ENCODE data around the gene THSD7B.
A peak's percentile ranks its signal among the peaks of the same experiment; 100 is the strongest.

The THSD7B gene

GRCh38 chr2:136818839-136819238, 53.5 kb downstream of the THSD7B start:
- no peak for TF ChIP-seq SUZ12 (IDR thresholded peaks at IDR 0.05; ENCODE audit: extremely low read depth, insufficient read depth, insufficient read length)

GRCh38 chr2:136823291-136823690, 57.9 kb downstream of the THSD7B start:
- TF ChIP-seq ZNF274 (IDR thresholded peaks at IDR 0.05; ENCODE audit: low read depth, low read length) (no peak), YY1 (IDR thresholded peaks at IDR 0.05; ENCODE audit: insufficient read depth, insufficient read length) (no peak), SUZ12 (IDR thresholded peaks at IDR 0.05; ENCODE audit: extremely low read depth, insufficient read depth, insufficient read length) (no peak)
- Histone ChIP-seq H3K9me3 (ENCODE audit: insufficient read depth, low read length) (no peaks in the 10 kb centered on the region), H3K36me3 (ENCODE audit: insufficient read depth, insufficient read length, low read length) (no peaks in the 10 kb centered on the region), H3K9ac (ENCODE audit: insufficient read length, low read depth) (no peak overlapping the region), H3K27me3 (ENCODE audit: insufficient read depth, insufficient read length) (no peaks in the 10 kb centered on the region), H3K4me3 (ENCODE audit: insufficient read length, low read depth) (no peak overlapping the region), H3K4me1 (ENCODE audit: insufficient read depth, insufficient read length) (no peaks in the 10 kb centered on the region)
- DNase-seq (ENCODE audit: low read depth, low spot score): no peak

More at GRCh38 chr2:136818839-136819238, 53.5 kb downstream of the THSD7B start:
- H3K9ac ChIP-seq (ENCODE audit: insufficient read length, low read depth): no peak overlapping the region
- H3K27me3 ChIP-seq (ENCODE audit: insufficient read depth, insufficient read length): no peaks in the 10 kb centered on the region
- no peaks in the 10 kb centered on the region for H3K36me3 ChIP-seq (ENCODE audit: insufficient read depth, insufficient read length, low read length)
- H3K9me3 ChIP-seq (ENCODE audit: insufficient read depth, low read length): no peaks in the 10 kb centered on the region
- no peaks in the 10 kb centered on the region for H3K4me1 ChIP-seq (ENCODE audit: insufficient read depth, insufficient read length)
- H3K4me3 ChIP-seq (ENCODE audit: insufficient read length, low read depth): no peak overlapping the region
- peak; percentile 5 for DNase-seq (ENCODE audit: low read depth, low spot score)

- Histone ChIP-seq H3K27me3 (ENCODE audit: insufficient read depth, insufficient read length) (no peaks in the 10 kb centered on the region), H3K4me1 (ENCODE audit: insufficient read depth, insufficient read length) (no peaks in the 10 kb centered on the region), H3K36me3 (ENCODE audit: insufficient read depth, insufficient read length, low read length) (no peaks in the 10 kb centered on the region), H3K9me3 (ENCODE audit: insufficient read depth, low read length) (no peaks in the 10 kb centered on the region), H3K4me3 (ENCODE audit: insufficient read length, low read depth) (no peak overlapping the region), H3K9ac (ENCODE audit: insufficient read length, low read depth) (no peak overlapping the region)
- TF ChIP-seq SUZ12 (IDR thresholded peaks at IDR 0.05; ENCODE audit: extremely low read depth, insufficient read depth, insufficient read length) (no peak), ZNF274 (IDR thresholded peaks at IDR 0.05; ENCODE audit: low read depth, low read length) (no peak), YY1 (IDR thresholded peaks at IDR 0.05; ENCODE audit: insufficient read depth, insufficient read length) (no peak)
- no peak for DNase-seq (ENCODE audit: low read depth, low spot score)
These were observed 62.8 kb downstream of the THSD7B start for GRCh38 chr2:136828162-136828561.

- Histone ChIP-seq H3K4me1 (ENCODE audit: insufficient read depth, insufficient read length) (no peaks in the 10 kb centered on the region), H3K27me3 (ENCODE audit: insufficient read depth, insufficient read length) (no peaks in the 10 kb centered on the region), H3K9ac (ENCODE audit: insufficient read length, low read depth) (no peak overlapping the region), H3K9me3 (ENCODE audit: insufficient read depth, low read length) (no peaks in the 10 kb centered on the region), H3K36me3 (ENCODE audit: insufficient read depth, insufficient read length, low read length) (no peaks in the 10 kb centered on the region), H3K4me3 (ENCODE audit: insufficient read length, low read depth) (no peak overlapping the region)
- no peak for DNase-seq (ENCODE audit: low read depth, low spot score)
- no peak for TF ChIP-seq SUZ12 (IDR thresholded peaks at IDR 0.05; ENCODE audit: extremely low read depth, insufficient read depth, insufficient read length)
These were observed 63.4 kb downstream of the THSD7B start for GRCh38 chr2:136828774-136829173.

- Histone ChIP-seq H3K4me1 (ENCODE audit: insufficient read depth, insufficient read length) (no peaks in the 10 kb centered on the region), H3K4me3 (ENCODE audit: insufficient read length, low read depth) (no peak overlapping the region), H3K36me3 (ENCODE audit: insufficient read depth, insufficient read length, low read length) (no peaks in the 10 kb centered on the region), H3K9me3 (ENCODE audit: insufficient read depth, low read length) (no peaks in the 10 kb centered on the region), H3K27me3 (ENCODE audit: insufficient read depth, insufficient read length) (no peaks in the 10 kb centered on the region), H3K9ac (ENCODE audit: insufficient read length, low read depth) (no peak overlapping the region)
- no peak for DNase-seq (ENCODE audit: low read depth, low spot score)
- no peak for TF ChIP-seq YY1 (IDR thresholded peaks at IDR 0.05; ENCODE audit: insufficient read depth, insufficient read length)
- no peak for TF ChIP-seq ZNF274 (IDR thresholded peaks at IDR 0.05; ENCODE audit: low read depth, low read length)
- no peak for TF ChIP-seq SUZ12 (IDR thresholded peaks at IDR 0.05; ENCODE audit: extremely low read depth, insufficient read depth, insufficient read length)
These were observed 79.2 kb downstream of the THSD7B start for GRCh38 chr2:136844546-136844945.

GRCh38 chr2:136858656-136859055, 93.3 kb downstream of the THSD7B start:
- H3K9ac ChIP-seq (ENCODE audit: insufficient read length, low read depth): no peak overlapping the region
- TF ChIP-seq SUZ12 (IDR thresholded peaks at IDR 0.05; ENCODE audit: extremely low read depth, insufficient read depth, insufficient read length): no peak
- TF ChIP-seq YY1 (IDR thresholded peaks at IDR 0.05; ENCODE audit: insufficient read depth, insufficient read length): no peak
- no peak for TF ChIP-seq ZNF274 (IDR thresholded peaks at IDR 0.05; ENCODE audit: low read depth, low read length)
- no peaks in the 10 kb centered on the region for H3K9me3 ChIP-seq (ENCODE audit: insufficient read depth, low read length)
- H3K4me3 ChIP-seq (ENCODE audit: insufficient read length, low read depth): no peak overlapping the region
- no peaks in the 10 kb centered on the region for H3K36me3 ChIP-seq (ENCODE audit: insufficient read depth, insufficient read length, low read length)
- no peaks in the 10 kb centered on the region for H3K27me3 ChIP-seq (ENCODE audit: insufficient read depth, insufficient read length)
- no peaks in the 10 kb centered on the region for H3K4me1 ChIP-seq (ENCODE audit: insufficient read depth, insufficient read length)
- no peak for DNase-seq (ENCODE audit: low read depth, low spot score)

- no peak overlapping the region for H3K9ac ChIP-seq (ENCODE audit: insufficient read length, low read depth)
- TF ChIP-seq SUZ12 (IDR thresholded peaks at IDR 0.05; ENCODE audit: extremely low read depth, insufficient read depth, insufficient read length): no peak
- no peak for TF ChIP-seq YY1 (IDR thresholded peaks at IDR 0.05; ENCODE audit: insufficient read depth, insufficient read length)
- no peak for TF ChIP-seq ZNF274 (IDR thresholded peaks at IDR 0.05; ENCODE audit: low read depth, low read length)
- no peaks in the 10 kb centered on the region for H3K27me3 ChIP-seq (ENCODE audit: insufficient read depth, insufficient read length)
- no peaks in the 10 kb centered on the region for H3K36me3 ChIP-seq (ENCODE audit: insufficient read depth, insufficient read length, low read length)
- DNase-seq (ENCODE audit: low read depth, low spot score): no peak
- no peaks in the 10 kb centered on the region for H3K4me1 ChIP-seq (ENCODE audit: insufficient read depth, insufficient read length)
- no peak overlapping the region for H3K4me3 ChIP-seq (ENCODE audit: insufficient read length, low read depth)
- H3K9me3 ChIP-seq (ENCODE audit: insufficient read depth, low read length): no peaks in the 10 kb centered on the region
These were observed 95.2 kb downstream of the THSD7B start for GRCh38 chr2:136860443-136860958.

GRCh38 chr2:136863468-136863867, 98.1 kb downstream of the THSD7B start:
- Histone ChIP-seq H3K4me3 (ENCODE audit: insufficient read length, low read depth) (no peak overlapping the region), H3K27me3 (ENCODE audit: insufficient read depth, insufficient read length) (no peaks in the 10 kb centered on the region), H3K9me3 (ENCODE audit: insufficient read depth, low read length) (no peaks in the 10 kb centered on the region), H3K9ac (ENCODE audit: insufficient read length, low read depth) (no peak overlapping the region), H3K4me1 (ENCODE audit: insufficient read depth, insufficient read length) (no peaks in the 10 kb centered on the region), H3K36me3 (ENCODE audit: insufficient read depth, insufficient read length, low read length) (no peaks in the 10 kb centered on the region)
- no peak for TF ChIP-seq ZNF274 (IDR thresholded peaks at IDR 0.05; ENCODE audit: low read depth, low read length)
- TF ChIP-seq SUZ12 (IDR thresholded peaks at IDR 0.05; ENCODE audit: extremely low read depth, insufficient read depth, insufficient read length): no peak
- no peak for TF ChIP-seq YY1 (IDR thresholded peaks at IDR 0.05; ENCODE audit: insufficient read depth, insufficient read length)
- no peak for DNase-seq (ENCODE audit: low read depth, low spot score)
